Activated CD4-positive, alpha-beta T cell treated with anti-CD3 and anti-CD28 coated beads, Interleukin-2, amount 10 ng/mL, durations not matched to agents 24 days and 14 days (primary cell): ENCODE data around the gene ERG28. TPM values are rescaled to one million over a fixed set of nuclear protein-coding genes. Genes with fewer than 3 reads are reported as not detected.
"Not testable (repeated sequence)": the region's sequence is repeated elsewhere in the genome, so short reads cannot be mapped to it uniquely, and the experiment has no call there.

ENCODE experiments used
- DNase-seq: peaks from one replicate; pipeline ENCODE4 v3.0.0; 2022
- H3K27ac Mint-ChIP-seq: one replicate; pipeline ENCODE4 v1.8.0; 2022; ENCODE audit warnings: mild to moderate bottlenecking, mixed read lengths
- H3K27me3 Mint-ChIP-seq: one replicate; pipeline ENCODE4 v1.8.0; 2022; ENCODE audit warnings: mixed read lengths
- H3K36me3 Mint-ChIP-seq: one replicate; pipeline ENCODE4 v1.8.0; 2022; ENCODE audit warnings: low read depth, mild to moderate bottlenecking, mixed read lengths
- H3K4me1 Mint-ChIP-seq: one replicate; pipeline ENCODE4 v1.8.0; 2021; ENCODE audit warnings: mixed read lengths
- H3K4me3 Mint-ChIP-seq: one replicate; pipeline ENCODE4 v1.8.0; 2022; ENCODE audit warnings: mild to moderate bottlenecking, moderate library complexity, mixed read lengths
- H3K9me3 Mint-ChIP-seq: one replicate; pipeline ENCODE4 v1.8.0; 2021; ENCODE audit warnings: mixed read lengths
- intact Hi-C: fragments of 100-400 bp; cut with micrococcal nuclease; formaldehyde crosslinking; loops from one replicate; pipeline ENCODE4 v1.15.1; 2023
- total RNA-seq: library from RNA; stranded (reverse); gene quantifications from 2 replicates; pipeline ENCODE4 v1.2.3, GENCODE V29; 2022

The ERG28 gene
- total RNA-seq, 1 donor from 2014 or later = 20.3 TPM

DNA sequence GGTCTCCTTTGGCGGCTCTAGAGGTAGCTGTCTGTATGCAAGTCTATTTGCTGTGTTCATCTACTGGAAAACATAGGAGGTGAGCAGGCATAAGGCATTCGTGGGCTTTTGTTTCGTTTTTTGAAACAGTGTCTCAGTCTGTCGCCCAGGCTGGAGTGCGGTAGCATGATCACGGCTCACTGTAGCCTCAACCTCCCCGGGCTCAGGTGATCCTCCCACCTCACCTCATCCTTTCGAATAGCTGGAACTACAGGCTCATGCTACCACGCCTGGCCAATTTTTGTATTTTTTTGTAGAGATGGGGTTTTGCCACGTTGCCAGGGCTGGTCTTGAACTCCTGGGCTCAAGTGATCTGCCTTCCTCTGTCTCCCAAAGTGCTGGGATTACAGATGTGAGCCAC lies 54.8 kb downstream of the ERG28 start:
- no peak overlapping the region for H3K27ac Mint-ChIP-seq

DNA sequence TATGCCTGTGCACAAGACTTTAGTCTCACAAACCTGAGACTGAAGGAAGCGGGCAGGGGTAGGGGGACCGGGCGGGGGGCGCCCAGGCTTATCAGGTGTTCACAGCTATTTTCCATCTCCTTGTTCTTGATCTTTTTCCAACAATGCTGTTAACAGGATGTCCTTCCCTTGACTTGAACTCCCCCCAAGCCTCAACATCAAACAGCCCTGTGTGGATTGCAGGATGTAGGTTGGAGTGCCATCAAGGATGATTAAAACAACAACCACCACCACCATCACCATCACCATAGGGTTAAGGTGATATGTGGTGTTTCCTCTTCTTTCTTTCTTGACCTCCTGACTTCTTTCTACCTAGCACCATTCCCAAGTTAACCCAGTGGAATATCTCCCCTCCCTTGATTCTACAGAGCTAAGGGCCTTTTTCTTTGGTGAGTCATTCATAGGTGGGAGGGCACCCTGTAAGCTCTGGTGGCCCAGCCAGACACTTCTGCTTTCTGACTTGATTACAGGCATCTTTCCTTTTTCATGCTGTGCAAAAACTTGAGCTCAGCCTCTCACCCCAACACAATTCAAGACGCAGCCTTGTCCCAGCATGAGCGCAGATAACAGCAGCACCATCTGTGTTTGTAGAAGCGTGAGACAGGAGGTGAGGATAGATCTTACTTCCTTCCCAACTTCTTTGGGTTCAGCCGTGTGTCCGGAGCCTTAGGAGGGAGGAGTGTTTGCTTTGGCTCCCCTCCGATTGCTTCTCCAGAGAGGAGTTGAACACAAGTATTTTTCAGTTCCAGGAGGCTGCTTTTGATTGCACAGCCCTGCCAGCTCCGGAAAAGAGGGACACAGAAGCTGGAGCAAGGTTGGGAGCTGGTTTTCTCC lies 55.5 kb downstream of the ERG28 start:
- DNase-seq = no peak
- intact Hi-C loops = no loop called here
- peaks cover 5% of the 10 kb centered on the region for H3K27me3 Mint-ChIP-seq
- H3K9me3 Mint-ChIP-seq = no peaks in the 10 kb centered on the region
- peaks cover 2% of the 10 kb centered on the region for H3K4me1 Mint-ChIP-seq
- H3K36me3 Mint-ChIP-seq = peaks cover 2% of the 10 kb centered on the region
- H3K4me3 Mint-ChIP-seq = no peak overlapping the region
- H3K27ac Mint-ChIP-seq = no peak overlapping the region

More for the DNA sequence above, 54.8 kb downstream of the ERG28 start:
- no peak overlapping the region for H3K4me3 Mint-ChIP-seq
- no peaks in the 10 kb centered on the region for H3K4me1 Mint-ChIP-seq
- H3K36me3 Mint-ChIP-seq = peaks cover 2% of the 10 kb centered on the region
- peaks cover 1% of the 10 kb centered on the region for H3K27me3 Mint-ChIP-seq
- no peaks in the 10 kb centered on the region for H3K9me3 Mint-ChIP-seq
- intact Hi-C loops = no loop called here
- DNase-seq = no peak

DNA sequence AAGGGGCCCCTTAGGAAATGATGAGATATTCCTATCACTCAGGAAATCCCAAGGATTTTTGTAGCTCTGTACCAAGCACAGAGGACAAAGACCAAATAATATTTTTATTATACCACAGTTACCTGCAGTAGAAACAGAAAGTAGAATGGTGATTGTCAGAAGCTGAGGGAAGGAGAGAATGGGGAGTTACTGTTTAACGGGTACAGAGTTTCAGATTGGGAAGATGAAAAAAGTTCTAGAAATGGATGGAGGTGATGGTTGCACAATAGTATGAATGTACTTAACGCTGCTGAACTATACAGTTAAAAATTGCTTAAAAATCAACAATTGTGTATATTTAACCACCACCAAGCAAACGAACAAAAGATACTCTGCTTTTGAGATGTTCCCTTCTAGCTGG lies 58.2 kb downstream of the ERG28 start:
- H3K4me3 Mint-ChIP-seq = no peak overlapping the region
- H3K9me3 Mint-ChIP-seq = no peaks in the 10 kb centered on the region
- no peak overlapping the region for H3K27ac Mint-ChIP-seq
- peaks cover 2% of the 10 kb centered on the region for H3K4me1 Mint-ChIP-seq
- DNase-seq = no peak
- no peaks in the 10 kb centered on the region for H3K36me3 Mint-ChIP-seq
- intact Hi-C loops = no loop called here
- peaks cover 5% of the 10 kb centered on the region for H3K27me3 Mint-ChIP-seq

DNA sequence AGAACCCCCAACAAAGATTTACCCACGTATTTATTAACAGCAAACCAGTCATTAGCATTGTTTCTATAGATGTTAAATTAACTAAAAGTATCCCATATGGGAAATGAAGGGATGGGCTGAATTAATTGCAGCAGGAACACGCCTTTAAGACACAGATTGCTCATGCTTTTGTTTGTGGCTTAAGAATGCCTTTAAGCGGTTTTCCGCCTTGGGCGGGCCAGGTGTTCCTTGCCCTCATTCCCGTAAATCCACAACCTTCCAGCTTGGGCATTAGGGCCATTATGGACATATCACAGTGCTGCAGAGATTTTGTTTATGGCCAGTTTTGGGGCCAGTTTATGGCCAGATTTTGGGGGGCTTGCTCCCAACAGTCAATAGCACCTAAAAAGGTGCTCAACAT lies 59.6 kb downstream of the ERG28 start:
- H3K4me3 Mint-ChIP-seq, H3K27me3 Mint-ChIP-seq, H3K9me3 Mint-ChIP-seq, H3K27ac Mint-ChIP-seq, H3K4me1 Mint-ChIP-seq, H3K36me3 Mint-ChIP-seq, DNase-seq, intact Hi-C loops: not testable (repeated sequence)

DNA sequence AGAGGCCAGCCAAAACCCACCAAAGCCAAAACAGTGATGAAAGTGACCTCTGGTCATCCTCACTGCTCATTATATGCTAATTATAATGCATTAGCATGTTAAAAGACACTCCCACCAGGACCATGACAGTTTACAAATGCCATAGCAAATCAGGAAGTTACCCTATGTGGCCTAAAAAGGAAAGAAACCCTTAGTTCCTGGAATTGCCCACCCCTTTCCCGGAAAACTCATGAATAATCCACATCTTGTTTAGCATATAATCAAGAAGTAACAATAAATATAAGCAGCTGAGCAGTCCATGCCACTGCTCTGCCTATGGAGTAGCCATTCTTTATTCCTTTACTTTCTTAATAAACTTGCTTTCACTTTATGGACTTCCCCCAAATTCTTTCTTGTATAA lies 60.6 kb downstream of the ERG28 start:
- intact Hi-C loops, H3K9me3 Mint-ChIP-seq, H3K36me3 Mint-ChIP-seq, DNase-seq, H3K27ac Mint-ChIP-seq, H3K27me3 Mint-ChIP-seq, H3K4me1 Mint-ChIP-seq, H3K4me3 Mint-ChIP-seq: not testable (repeated sequence)

Other genes with a start within 250 kb of the ERG28 start
- 1.1 and 1.4 TPM in 2 replicates for gene JDP2, start 232.9 kb downstream of the ERG28 start, total RNA-seq
- gene BATF, start 138.4 kb downstream of the ERG28 start, total RNA-seq = 175 and 178 TPM in 2 replicates
- 3.6 and 5.4 TPM in 2 replicates for gene FLVCR2, start 82.3 kb downstream of the ERG28 start, total RNA-seq
- 31.7 and 35.5 TPM in 2 replicates for gene TTLL5, start 370 bp upstream of the ERG28 start, total RNA-seq